AG09309 (cell line): ENCODE measurements around the gene EGR2.
A peak's percentile ranks its signal among the peaks of the same experiment; 100 is the strongest.

Experiments
- DNase-seq: peaks from one replicate; pipeline ENCODE4 v3.0.0-alpha.2; 2010; ENCODE audit warnings: low read depth
- H3K4me3 ChIP-seq: 2 replicates; pipeline ENCODE4 v1.5.1; 2011; ENCODE audit warnings: mild to moderate bottlenecking, low read depth, low read length, moderate library complexity; ENCODE audit not compliant: control insufficient read depth
- CTCF ChIP-seq: IDR thresholded peaks from 2 replicates; pipeline ENCODE4 v1.5.1; 2011; ENCODE audit warnings: mild to moderate bottlenecking, low read depth, low read length, inconsistent platforms; ENCODE audit not compliant: insufficient read depth, control insufficient read depth; ENCODE audit errors: missing control alignments

Gene EGR2

DNA sequence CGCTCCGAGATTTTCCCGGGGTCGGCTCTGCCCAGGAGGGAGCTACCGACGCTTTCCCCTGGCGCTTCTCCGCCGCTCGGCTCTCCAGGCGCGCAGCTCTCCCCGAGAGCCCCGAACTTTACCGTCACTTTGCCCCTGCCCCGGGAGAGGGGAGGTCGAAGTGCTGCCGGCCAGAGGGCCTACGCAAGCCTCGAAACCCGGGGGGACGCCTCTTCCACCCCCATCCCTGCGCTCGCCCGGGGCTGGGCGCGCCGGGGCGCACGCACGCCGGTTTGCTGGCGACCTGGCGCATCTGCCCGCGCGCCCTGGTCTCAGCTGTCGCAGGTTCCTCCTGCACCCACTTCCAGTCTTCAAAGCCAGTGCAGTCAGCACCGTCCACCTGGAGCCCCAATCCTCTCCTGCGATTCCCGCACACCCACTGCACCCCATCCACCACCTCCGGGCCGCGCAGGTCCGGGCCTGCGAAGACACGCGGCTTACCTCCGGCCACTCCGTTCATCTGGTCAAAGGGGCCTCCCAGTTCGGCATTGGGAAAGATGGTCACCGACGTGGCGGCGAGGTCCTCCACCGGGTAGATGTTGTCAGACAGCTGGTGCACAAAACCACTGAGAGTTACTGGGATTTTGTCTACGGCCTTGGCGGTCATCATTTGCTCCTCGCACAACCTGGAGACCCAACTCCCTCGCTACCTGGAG is 638 bp downstream of the EGR2 start:
- TF ChIP-seq CTCF = no peak
- peak overlapping the region; percentile 73 for H3K4me3 ChIP-seq
- no peak for DNase-seq

- H3K4me3 ChIP-seq = peak overlapping the region; percentile 73
- no peak for DNase-seq
- no peak for TF ChIP-seq CTCF
These were observed 1.3 kb downstream of the EGR2 start for GRCh38 chr10:62814756-62815380.

GRCh38 chr10:62813981-62814380 is 2.2 kb downstream of the EGR2 start:
- DNase-seq = no peak
- TF ChIP-seq CTCF = no peak
- no peak overlapping the region for H3K4me3 ChIP-seq

DNA sequence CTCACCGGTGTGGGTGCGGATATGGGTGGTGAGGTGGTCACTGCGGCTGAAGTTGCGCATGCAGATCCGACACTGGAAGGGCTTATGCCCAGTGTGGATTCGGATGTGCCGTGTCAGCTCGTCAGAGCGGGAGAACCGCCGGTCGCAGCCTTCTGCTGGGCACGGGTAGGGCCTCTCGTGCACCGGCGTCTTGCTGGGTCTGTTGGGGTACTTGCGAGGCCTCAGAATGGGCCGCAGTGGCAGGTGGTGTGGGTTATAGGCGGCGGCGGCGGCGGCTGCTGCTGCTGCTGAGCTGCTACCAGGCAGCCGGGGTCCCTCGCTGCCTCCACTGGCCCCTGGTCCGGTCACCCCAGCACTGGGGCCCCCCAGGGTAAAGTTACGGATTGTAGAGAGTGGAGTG is 2.7 kb downstream of the EGR2 start:
- H3K4me3 ChIP-seq = no peak overlapping the region
- TF ChIP-seq CTCF = no peak
- no peak for DNase-seq

DNA sequence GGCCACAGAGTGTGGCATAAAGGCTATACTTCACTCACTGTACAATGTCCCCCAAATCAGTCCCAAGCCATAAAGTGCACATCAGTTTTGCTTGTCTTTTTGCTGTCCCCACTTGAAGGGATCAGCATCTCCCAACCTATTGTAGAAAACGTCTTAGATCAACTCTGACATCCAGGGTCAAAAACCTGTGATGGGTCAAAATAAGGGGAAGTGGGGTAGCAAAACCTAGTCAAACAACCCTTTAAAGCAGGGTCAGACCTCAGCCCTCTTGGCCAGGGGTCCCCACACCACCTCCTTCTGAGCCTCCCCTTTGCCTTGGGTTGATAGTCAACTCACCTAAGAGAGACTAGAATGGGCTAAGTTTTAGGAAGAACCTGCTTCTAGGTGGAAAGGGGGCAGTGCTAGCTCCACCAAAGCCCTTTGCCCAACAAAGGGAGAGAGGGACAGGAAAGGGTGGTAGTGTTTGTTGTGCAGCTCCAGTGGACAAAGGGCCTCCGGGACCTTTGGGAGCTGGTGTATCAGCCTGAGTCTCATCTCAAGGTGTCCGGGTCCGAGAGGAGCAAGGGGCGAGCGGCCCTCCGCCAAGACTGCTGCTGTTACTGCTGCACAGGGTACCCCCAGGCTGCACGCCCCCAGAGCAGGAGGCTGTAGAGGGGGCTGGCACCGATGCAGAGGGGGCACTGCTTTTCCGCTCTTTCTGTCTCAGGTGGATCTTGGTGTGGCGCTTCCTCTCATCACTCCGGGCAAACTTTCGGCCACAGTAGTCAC is 3.3 kb downstream of the EGR2 start:
- H3K4me3 ChIP-seq = no peak overlapping the region
- no peak for TF ChIP-seq CTCF
- DNase-seq = no peak

GRCh38 chr10:62811159-62811875 is 4.8 kb downstream of the EGR2 start:
- no peak for DNase-seq
- no peak for TF ChIP-seq CTCF
- H3K4me3 ChIP-seq = no peak overlapping the region
